CD4-positive, alpha-beta T cell treated with Interleukin-12 subunit alpha and Interleukin-12 subunit beta, for 1 hour (primary cell): ENCODE results near the gene TRMT10B.
"Not testable (repeated sequence)": the region's sequence is repeated elsewhere in the genome, so short reads cannot be mapped to it uniquely, and the experiment has no call there.

Source experiments
- DNase-seq: peaks from one replicate; pipeline ENCODE4 v3.0.0-alpha.2; 2020

Gene TRMT10B

GRCh38 chr9:37752112-37752511 lies 1.5 kb upstream of the TRMT10B start:
- not testable (repeated sequence) for DNase-seq

DNA sequence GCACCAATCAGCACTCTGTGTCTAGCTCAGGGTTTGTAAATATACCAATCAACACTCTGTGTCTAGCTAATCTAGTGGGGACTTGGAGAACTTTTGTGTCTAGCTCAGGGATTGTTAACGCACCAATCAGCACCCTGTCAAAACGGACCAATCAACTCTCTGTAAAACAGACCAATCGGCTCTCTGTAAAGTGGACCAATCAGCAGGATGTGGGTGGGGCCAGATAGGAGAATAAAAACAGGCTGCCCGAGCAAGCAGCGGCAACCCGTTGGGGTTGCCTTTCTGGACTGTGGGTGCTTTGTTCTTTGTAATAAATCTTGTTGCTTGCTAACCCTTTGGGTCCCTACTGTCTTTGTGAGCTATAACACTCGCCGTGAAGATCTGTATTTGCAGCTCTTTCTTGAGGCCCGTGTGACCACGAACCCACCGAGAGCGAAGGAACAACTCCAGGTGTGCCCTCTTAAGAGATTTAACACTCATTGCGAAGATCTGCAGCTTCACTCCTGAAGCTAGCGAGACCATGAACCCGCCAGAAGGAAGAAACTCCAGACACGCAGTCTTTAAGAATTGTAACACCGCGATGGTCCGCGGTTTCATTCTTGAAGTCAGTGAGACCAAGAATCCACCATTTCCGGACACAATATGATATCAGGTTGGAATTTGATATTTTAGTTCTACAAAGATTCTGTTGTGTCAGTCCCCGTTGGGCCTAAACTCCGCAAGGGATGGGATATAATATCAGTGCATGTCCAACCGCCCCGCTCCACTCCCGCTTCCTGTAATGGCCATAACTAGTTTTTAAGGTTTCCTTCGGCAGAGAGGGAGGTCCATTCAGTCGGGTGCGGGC lies 740 bp upstream of the TRMT10B start:
- DNase-seq, result peak; percentile 17

DNA sequence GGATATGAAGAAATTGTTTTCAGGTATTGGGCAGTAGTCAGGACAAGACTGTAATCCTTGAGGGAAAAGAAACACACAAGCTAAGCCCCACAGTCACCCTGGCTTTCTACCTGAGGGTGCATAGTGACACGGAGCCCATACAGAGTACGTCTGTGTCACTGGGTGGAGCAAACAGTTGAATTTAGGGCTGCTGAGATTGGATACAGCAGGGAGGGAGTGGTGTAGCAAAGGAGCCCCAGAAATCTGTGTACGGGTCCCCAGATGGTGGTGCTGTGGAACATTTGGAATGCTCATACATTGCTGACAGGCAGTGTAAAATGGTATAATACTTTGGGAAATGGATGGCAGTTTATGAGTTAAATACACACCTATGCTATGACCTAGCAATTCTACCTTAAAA lies 5.1 kb downstream of the TRMT10B start:
- no peak for DNase-seq

DNA sequence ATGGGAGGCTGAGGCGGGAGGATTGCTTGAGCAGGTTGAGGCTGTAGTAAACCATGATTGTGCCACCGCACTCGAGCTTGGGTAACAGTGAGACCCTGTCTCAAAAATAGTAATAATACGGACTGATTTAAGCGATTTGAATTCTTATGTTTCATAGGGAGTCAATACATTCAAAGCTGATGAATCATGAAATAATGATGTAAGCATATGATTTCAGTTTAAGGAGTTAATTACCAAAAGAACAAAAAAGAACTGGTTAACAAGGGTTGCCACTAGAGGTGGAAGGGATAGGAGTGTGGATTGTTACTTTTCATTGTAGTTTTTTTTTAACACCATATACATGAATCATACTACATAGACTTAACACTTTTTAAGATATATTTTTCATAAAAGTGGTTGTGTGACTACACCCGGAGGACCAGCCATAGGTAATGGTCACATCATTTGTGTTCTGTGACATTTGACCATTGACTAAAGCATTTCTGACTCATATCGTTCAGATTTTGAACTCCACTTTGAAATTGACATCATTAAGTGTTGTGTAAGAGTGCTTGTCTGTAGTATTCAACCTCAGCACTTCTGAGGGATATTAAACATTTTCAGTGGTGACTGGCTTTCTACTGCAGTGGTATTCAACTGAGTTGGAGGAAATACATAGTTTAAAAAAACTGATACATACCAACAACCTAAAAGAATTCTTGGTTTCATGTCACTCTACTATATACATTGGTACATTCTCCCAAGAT lies 7.0 kb downstream of the TRMT10B start:
- no peak for DNase-seq

DNA sequence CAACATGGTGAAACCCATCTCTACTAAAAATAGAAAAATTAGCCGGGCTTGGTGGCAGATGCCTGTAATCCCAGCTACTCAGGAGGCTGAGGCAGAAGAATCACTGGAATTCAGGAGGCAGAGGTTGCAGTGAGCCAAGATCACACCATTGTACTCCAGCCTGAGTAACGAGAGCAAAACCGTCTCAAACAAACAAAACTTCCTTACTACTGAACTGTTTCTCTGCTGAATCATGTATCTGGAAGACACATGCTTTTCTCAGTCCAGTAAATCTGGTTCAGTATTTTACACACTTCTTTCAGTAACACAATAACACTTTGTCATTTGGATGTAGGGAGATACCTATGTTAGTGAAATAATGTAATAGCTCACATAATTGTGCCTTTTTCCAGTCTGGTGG lies 7.9 kb downstream of the TRMT10B start:
- DNase-seq, result no peak

DNA sequence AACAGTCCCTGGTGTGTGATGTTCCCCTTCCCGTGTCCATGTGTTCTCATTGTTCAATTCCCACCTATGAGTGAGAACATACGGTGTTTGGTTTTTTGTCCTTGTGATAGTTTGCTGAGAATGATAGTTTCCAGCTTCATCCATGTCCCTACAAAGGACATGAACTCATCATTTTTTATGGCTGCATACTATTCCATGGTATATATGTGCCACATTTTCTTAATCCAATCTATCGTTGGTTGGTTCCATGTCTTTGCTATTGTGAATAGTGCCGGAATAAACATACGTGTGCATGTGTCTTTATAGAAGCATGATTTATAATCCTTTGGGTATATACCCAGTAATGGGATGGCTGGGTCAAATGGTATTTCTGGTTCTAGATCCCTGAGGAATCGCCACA lies 11.7 kb downstream of the TRMT10B start:
- not testable (repeated sequence) for DNase-seq

DNA sequence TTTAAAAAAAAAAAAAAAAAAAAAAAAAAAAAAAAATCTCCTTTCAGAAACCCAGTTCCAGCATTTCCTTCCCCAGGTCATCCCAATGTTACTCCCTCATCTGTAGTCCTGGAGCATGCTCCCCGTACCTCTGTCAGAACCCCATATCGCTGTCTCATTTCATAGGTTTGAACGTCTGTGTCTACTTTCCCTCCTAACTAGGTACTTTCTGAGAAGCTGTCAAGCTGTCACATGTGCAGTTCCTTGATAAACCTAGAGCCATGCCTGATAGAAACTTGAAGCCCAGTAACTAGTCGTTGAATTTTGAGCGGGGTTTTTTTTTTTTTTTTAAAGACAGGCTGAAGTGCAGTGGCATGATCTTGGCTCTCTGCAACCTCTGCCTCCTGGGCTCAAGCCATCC lies 15.7 kb downstream of the TRMT10B start:
- no peak for DNase-seq

GRCh38 chr9:37769995-37770394 lies 16.4 kb downstream of the TRMT10B start:
- no peak for DNase-seq

GRCh38 chr9:37775216-37775919 lies 21.8 kb downstream of the TRMT10B start:
- no peak for DNase-seq

GRCh38 chr9:37776328-37776727 lies 22.7 kb downstream of the TRMT10B start:
- no peak for DNase-seq

DNA sequence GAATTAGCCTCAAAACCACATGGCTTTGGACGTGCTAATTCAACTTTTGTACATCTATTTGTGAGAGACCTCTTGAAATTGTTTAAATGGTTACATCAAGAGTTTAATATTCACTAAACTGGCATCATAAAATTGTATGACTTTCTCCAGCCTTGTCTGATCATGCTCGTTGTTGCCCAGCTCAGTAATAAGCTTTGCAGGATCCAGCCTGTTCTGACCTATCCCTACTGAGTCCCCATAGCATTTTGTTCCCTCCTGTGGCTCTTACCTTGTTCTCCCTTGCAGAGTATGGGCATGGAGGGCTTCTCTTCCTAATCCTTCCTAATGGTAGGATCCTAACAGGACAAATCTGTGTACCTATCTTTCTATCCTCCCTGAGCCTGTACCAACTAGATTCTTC lies 24.9 kb downstream of the TRMT10B start:
- no peak for DNase-seq

DNA sequence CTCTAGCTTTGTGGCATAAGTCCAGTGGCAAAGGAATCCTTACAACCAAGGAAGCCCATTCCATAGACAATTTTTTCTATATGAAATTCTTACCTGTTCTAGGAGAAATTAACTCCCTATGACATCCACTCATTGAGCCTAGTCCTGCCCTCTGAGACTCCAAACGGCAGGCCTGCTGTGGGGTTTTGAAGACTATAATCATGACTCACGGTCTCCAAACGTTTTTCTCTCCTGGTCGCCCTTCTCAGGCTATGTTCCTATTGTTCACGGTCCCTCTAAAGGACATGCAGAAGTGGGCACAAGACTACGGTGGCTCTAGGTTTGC lies 30.6 kb downstream of the TRMT10B start:
- DNase-seq, result no peak

DNA sequence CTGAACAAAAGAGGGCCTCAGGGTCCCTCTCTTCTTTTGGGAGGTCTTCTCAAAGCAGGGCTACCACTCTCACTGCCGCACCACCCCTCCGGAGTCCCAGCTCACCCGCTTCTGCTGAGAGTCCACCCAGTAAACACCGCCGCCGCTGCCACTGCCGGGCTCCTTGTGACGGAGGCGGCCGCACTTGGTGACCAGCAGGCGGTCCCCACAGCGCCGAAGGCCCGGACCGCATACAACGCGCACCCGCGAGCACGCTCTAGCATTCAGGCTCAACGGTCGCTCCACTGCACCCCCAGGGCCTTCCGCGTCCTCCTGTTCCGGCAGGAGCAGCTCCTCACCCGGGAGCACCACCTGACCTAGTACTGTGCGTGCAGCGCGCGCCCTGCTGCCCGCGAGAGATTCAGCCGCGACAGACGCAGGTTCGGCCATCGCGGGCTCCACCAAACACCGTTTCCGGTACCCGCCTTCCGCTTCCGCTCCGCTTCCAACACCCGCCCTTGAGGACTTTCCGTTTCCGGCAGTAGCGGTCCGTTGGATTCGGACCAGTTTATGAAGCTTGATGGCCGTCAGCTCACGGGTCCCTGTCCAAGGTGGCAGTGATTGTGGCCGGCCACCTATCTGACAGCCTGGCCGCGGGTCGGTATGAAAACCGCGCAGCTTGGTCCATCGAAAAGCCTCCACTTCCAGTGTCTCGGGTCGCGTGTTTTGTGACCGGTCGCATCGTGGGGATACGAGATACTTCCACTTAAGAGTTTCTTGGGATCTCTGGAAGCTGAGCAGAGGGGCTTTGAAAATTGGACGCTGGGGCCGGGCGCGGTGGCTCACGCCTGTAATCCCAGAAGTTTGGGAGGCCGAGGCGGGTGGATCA lies 31.2 kb downstream of the TRMT10B start, which contains the start of gene EXOSC3:
Gene EXOSC3, minus strand, starts transcription at position 449 of the 868 bp plus-strand sequence. Its CDS starts 20 bp downstream, at position 429.
- peak; percentile 87 for DNase-seq

DNA sequence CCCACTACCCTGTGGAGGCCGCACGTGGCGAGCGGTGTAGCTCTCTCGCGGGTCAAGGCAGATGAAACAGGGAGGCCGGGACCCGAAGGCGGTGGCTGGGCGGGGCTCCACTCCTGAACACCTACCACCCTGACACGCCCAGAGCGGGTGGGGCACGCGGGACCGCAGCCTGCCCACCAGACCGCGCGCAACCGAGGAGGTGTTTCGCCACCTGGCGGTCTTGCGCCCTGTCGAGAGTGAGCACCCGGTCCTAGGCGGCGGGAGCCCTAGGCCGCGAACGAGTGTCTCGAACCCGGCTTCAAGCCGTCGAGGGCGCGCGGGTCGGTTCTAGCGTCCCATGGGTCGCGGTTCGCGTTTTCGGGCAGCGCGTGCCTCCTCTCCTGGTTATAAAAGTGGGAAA lies 33.5 kb downstream of the TRMT10B start:
- no peak for DNase-seq

GRCh38 chr9:37788332-37788731 lies 34.7 kb downstream of the TRMT10B start:
- no peak for DNase-seq

- DNase-seq, result no peak
These were observed 36.5 kb downstream of the TRMT10B start for GRCh38 chr9:37790096-37790495.

DNA sequence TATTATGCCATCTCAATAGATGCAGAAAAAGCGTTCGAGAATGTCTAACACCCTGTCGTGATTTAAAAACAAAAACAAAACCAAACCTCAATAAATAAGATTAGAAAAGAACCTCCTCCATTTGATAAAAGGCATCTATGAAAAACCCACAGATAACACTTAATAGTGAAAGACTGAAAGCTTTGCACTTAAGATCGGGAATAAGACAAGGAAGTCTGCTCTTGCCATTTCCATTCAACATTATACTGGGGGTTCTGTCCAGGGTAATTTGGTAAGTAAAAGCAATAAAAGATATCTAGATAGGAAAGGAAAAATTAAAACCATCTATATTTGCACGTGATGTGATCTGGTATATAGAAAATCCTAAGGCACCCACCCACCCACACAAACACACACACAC lies 38.5 kb downstream of the TRMT10B start:
- no peak for DNase-seq

- no peak for DNase-seq
These were observed 42.6 kb downstream of the TRMT10B start for GRCh38 chr9:37796232-37796631.

GRCh38 chr9:37798677-37799076 lies 45.1 kb downstream of the TRMT10B start:
- DNase-seq, result no peak

DNA sequence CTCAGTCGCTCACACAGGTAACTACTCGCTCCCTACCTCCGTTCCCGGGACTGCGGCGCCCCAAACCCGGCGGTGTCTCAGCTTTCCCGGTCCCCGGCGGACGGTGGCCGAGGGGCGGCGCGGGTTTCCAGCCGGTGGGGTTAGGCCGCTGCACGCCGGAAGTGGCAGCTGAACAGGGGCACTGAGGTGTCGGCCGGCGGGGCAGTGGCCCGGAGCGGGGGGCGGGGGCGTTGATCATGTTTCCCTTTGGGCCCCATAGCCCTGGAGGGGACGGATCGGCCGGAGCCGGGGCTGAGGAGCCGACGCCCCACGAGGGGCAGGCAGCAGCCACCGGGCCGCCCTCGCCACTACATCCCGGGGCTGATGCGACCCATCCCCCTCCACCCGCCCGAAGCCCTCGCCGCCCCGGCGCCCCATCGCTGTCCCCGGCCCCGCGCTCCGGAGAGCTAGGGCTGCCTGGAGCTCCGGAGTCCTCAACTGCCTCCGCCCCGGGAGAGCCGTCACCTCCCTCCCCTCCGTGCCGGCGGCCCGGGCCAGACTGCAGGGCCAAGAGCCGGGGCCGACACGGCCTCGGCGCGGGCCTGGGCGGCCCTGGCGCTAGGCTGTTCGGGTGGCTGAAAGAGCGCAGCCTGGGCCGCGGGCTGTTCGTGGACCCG lies 47.2 kb downstream of the TRMT10B start, which contains the start of gene DCAF10:
Gene DCAF10, plus strand, starts transcription at position 167 of the 656 bp plus-strand sequence. Its CDS starts 70 bp downstream, at position 237.
- DNase-seq, result peak; percentile 91

DNA sequence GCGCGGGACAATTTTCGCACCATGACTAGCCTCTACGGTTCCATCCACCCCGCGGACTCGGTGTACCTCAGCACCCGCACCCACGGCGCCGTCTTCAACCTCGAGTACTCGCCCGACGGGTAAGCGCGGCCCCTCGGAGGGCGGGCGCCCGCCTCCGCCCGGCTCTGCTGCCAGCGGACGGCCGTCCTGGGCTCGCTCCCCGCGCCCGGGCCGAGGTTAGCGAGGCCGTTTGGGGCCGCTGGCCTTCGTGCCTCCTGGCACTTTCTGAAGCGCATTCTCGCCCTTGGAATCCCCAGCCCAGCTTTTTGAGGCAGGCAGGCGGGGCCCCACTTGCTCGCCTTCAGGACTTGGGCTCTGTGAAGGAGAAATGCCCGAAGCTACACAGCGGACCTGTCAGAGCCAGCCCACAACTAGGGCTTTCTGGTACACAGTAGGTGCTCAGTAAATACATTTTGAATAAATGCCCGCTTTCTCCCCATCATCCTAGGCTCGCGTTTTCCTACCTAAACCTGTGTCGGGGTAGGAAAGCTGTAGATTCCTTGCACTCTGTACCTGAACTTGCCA lies 47.8 kb downstream of the TRMT10B start:
- no peak for DNase-seq
